HG02840 (cell line): Measurements from ENCODE around the gene NFKBIZ.

Experiments
- ATAC-seq: cut with Tn5 transposase; IDR thresholded peaks from one replicate; pipeline ENCODE4 v1.9.1; 2021; ENCODE audit warnings: mild to moderate bottlenecking, moderate library complexity, moderate number of reproducible peaks; ENCODE audit not compliant: unreplicated experiment, low FRiP score

Gene NFKBIZ

GRCh38 chr3:101848754-101849713, at the start of gene NFKBIZ:
Gene NFKBIZ, plus strand, starts transcription at chr3:101849514. Its CDS starts 115 bp downstream, at chr3:101849629.
- peak; percentile 69 for ATAC-seq

GRCh38 chr3:101801174-101801573, 48.1 kb upstream of the NFKBIZ start:
- ATAC-seq = no peak

- no peak for ATAC-seq
These were observed 47.1 kb upstream of the NFKBIZ start for GRCh38 chr3:101802179-101802578.

- peak; percentile 95 for ATAC-seq
These were observed 46.0 kb upstream of the NFKBIZ start for GRCh38 chr3:101803173-101803782.

- ATAC-seq = no peak
These were observed 45.4 kb upstream of the NFKBIZ start for GRCh38 chr3:101803939-101804338.

GRCh38 chr3:101806491-101806890, 42.8 kb upstream of the NFKBIZ start:
- no peak for ATAC-seq

GRCh38 chr3:101807888-101808287, 41.4 kb upstream of the NFKBIZ start:
- peak; percentile 48 for ATAC-seq

- ATAC-seq = no peak
These were observed 39.9 kb upstream of the NFKBIZ start for GRCh38 chr3:101809178-101810021.

GRCh38 chr3:101810022-101810418, 39.3 kb upstream of the NFKBIZ start:
- ATAC-seq = no peak

- ATAC-seq = no peak
These were observed 37.4 kb upstream of the NFKBIZ start for GRCh38 chr3:101811875-101812274.

GRCh38 chr3:101812895-101813294, 36.4 kb upstream of the NFKBIZ start:
- ATAC-seq = no peak

- ATAC-seq = no peak
These were observed 35.4 kb upstream of the NFKBIZ start for GRCh38 chr3:101813817-101814440.

GRCh38 chr3:101814835-101815234, 34.5 kb upstream of the NFKBIZ start:
- no peak for ATAC-seq

- no peak for ATAC-seq
These were observed 32.8 kb upstream of the NFKBIZ start for GRCh38 chr3:101816215-101817149.

- ATAC-seq = no peak
These were observed 31.3 kb upstream of the NFKBIZ start for GRCh38 chr3:101817992-101818391.

- peak; percentile 83 for ATAC-seq
These were observed 29.6 kb upstream of the NFKBIZ start for GRCh38 chr3:101819649-101820206.

GRCh38 chr3:101821503-101821902, 27.8 kb upstream of the NFKBIZ start:
- no peak for ATAC-seq

- ATAC-seq = no peak
These were observed 25.8 kb upstream of the NFKBIZ start for GRCh38 chr3:101823525-101823924.

GRCh38 chr3:101824702-101825101, 24.6 kb upstream of the NFKBIZ start:
- ATAC-seq = no peak
